Anterior cingulate cortex (tissue), 58 donors: Measurements from ENCODE around the gene ADAP1.
A peak's percentile ranks its signal among the peaks of the same experiment; 100 is the strongest.
"Not testable (repeated sequence)": the region's sequence is repeated elsewhere in the genome, so short reads cannot be mapped to it uniquely, and the experiment has no call there.

Experiments used
- DNase-seq, 58 donors: peaks; one replicate each; lab custom pipeline; 2025; lab: John Stamatoyannopoulos, UW

ADAP1 gene

DNA sequence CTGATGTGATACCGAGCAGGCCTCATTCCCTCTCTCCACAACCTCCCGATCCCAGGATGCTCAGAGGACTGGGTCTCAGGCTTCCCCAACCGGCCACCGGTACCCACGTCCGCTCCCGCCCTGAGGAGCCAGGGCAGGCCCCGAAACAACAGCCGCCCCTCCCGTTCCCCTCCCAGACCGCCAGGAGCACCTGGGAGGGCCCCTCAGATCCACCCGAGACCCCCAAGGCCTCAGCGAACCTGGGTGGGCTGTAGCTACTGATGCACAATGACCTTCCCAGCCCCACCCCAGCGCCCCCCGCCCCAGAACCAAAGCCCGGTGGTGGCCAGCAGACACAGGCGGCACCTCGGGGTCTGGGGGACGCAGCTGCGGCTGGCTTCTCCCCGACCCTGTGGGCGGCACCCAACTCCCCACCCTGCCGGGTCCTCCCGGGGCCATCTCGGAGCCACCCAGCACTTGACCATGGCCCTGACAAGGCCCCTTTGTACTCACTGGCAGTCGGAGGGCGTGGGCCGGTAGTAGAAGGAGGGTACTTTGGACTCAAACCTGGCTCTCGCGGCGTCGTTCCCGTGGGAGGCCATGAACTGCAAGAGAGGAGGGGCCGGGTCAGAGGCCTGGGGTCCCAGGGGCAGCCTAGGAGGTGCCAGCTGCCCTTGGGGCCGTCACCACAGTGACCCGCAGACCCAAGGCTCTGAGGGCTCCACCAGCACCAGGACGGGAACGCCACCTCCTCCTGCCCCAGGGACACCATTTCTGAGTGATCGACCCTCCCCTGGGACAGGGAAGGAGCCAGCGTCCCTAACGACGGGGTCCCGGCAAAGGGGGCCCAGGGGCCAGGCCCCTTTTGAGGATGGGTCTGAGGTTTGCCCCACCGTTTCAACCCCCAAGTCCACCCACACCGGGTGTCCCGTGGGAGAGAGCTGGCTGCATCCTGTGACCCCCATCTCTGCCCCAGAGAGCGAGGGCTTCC, 28.1 kb downstream of the ADAP1 start:
- peak in 29 of 58 donors; percentile 24 to 79 (median 52) for DNase-seq

DNA sequence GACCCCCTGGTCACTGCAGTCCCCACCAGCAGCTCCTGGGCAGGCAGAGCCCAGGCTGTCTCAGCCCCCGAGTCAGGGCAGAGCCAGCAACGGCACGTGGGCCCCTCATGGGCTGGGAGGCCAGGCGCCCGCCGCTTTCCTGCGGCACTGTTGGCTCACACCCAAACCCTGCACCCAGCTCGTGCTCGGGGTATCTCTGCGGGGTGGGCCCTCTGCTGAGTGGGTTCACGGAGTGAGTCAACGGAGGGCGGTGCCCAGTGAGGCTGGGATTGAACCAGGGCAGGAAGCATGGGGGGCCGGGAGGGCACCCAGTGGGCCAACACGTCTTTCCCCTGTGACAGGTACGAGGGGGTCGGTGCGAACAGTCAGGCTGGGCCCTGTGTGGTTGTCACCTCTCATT, 28.9 kb downstream of the ADAP1 start:
- peak in 11 of 58 donors; percentile 27 to 64 (median 44) for DNase-seq

DNA sequence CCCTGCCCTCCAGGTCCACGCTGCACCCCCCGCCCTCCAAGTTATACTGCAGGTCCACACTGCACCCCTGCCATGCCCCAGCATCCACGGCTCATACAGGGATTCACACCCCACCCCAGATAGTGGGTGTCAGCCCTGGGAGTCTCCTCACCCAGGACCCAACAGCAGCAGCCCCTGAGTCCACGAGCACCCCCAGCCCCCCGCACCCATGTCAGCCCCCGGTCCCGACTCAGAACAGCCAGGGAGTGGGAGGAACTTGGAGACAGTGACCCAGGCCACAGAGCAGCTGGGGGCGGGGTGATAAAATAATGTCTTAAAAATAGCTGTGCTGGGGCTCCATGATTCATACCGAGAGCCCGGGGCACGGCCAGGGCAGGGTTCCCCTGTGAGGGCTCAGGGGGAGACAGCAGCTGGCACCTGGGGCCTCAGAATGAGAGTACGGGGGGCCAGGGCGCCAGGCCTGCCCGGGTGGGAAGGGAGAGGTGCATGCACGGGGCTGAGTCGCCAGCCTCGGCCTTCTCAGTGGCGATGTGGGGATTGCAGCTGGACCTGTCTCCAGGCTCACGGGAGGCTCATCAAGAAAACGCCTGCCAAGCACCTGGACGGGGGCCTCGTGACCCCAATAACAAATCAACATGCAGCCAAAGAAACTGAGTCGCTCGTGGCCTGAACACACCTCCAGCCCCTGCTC, 29.8 kb downstream of the ADAP1 start:
- no peak for DNase-seq

DNA sequence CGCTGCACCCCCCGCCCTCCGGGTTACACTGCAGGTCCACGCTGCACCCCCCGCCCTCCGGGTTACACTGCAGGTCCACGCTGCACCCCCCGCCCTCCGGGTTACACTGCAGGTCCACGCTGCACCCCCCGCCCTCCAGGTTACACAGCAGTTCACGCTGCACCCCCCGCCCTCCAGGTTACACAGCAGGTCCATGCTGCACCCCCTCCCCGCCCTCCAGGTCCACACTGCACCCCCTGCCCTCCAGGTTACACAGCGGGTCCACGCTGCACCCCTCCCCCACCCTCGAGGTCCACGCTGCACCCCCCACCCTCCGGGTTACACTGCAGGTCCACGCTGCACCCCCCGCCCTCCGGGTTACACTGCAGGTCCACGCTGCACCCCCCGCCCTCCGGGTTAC, 30.4 kb downstream of the ADAP1 start:
- not testable (repeated sequence) for DNase-seq

DNA sequence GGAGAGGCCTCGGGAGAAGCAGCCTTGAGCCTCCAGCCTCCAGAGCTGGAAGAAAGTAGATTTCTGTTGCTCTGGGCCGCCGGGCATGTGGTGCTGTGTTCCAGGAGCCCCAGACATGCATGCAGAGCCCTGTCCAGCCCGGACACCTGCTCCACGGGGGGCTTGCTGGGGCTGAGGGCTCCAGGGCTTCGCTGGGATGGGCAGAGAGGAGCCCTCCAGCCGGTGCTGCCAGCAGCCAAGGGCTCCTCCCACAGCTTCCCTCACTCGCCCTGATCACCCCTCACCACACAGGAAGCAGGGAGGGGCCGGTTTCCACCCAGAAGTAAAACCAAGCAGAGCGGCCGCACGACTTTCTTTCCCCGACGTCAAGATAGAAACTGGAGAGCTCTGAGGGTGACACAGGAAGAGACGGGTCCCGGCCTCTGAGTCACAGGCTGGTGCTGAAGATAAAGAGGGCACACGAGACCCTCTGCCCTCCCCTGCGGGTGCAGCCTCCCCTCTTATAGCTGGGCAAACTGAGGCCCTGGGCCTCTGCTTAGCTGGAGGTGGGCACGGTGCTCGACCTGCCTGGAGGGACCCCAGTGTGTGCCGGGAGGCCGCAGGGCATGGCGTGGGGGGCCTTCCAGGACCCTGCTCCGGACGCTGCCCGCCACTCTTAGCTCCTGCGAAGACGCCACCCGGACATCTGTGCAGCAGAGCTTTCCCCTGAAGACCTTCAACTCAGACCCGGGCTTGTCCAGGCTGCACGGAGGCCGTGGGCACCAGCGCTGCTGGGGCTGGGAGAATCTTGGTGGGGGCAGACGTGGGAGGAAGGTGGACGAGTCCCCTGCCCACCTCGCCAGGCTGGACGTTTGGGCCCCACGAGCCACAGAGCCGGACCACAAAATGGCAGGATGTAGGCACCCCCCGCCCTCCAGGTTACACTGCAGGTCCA, 31.1 kb downstream of the ADAP1 start:
- peak in 5 of 58 donors; percentile 20 to 46 (median 27) for DNase-seq

DNA sequence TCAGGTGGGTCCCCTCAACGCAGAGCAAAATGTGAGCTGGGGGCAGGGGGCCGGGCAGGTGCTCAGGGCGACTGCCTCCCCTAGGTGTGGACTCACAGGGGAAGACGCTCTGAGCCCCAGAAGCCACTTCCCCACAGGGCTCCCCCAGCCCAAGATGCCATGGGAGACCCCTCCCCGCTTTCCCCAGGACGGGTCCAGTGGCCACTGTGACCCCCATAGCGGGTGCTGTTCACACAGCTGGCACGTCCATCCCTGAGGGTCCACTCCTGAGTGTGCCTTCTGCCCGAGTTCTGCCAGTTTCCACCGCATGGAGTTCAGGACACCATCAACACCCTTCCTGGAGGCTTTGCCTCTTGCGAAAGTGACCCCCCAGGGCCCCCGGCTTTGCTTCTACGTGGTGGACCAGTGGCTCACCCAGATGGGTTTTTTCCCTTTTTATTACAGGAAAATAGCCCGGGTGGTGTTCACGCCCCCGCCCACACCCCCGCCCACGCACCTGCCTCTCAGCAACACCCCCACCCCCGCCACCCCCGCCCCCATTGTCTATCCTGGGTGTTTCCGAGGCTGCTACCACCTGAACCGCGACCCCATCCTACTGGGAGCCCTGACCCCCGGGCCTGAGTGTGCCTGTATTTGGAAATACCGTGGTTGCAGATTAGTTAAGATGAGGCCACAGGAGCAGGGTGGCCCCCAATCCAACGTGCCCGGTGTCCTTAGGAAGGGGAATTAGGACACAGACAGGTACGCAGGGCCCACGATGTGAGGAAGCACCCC, 32.0 kb downstream of the ADAP1 start:
- DNase-seq: no peak

DNA sequence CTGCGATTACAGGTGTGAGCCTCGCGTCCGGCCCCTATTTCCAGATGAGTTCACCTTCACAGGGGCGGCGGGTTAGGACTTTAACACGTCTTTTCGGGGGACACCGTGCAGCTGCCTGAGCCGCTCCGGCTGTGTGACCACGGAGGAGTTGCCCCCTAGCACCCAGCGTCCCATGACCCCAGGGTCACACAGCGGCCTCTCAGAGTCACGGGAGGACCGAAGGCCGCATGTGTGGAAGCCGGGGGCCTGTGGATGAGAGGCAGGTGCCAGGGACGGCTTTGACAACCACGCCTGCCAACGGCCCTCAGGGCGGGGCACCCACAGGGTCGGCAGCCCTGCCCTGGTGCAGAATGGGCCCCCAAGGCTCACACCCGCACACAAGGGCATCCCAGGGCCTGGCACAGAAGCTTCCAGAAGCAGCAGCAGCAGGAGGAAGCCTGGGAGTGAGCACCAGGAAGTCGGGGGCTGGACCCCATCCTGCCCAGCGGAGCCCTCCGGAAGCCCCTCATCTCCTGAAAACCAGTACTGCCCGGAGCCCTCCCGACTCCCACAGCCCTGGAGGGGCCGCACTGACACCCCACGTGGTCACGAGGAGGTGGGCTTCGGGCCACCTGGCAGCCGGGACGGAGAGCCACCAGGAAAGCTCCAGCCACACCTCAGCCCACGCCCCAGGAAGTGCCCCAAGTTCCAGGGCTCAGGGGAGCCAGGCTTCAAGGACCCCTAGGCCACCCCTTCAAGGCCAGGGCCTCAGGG, 32.7 kb downstream of the ADAP1 start:
- DNase-seq: no peak

DNA sequence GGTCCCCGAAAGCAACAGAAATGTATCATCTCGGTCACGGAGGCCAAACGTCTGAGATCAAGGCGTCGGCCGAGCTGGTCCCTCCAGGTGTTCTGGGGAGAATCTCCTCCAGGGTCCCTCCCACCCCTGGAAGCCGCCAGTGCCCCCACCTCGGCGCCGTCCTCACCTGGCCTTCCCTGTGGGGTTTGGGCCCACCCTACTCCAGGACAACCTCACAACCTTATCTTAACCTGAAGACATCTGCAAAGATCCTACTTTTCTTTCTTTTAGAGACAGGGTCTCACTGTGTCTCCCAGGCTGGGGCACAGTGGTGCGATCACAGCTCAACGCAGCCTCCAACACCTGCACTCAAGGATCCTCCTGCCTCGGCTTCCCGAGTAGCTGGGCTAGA, 33.4 kb downstream of the ADAP1 start:
- no peak for DNase-seq

DNA sequence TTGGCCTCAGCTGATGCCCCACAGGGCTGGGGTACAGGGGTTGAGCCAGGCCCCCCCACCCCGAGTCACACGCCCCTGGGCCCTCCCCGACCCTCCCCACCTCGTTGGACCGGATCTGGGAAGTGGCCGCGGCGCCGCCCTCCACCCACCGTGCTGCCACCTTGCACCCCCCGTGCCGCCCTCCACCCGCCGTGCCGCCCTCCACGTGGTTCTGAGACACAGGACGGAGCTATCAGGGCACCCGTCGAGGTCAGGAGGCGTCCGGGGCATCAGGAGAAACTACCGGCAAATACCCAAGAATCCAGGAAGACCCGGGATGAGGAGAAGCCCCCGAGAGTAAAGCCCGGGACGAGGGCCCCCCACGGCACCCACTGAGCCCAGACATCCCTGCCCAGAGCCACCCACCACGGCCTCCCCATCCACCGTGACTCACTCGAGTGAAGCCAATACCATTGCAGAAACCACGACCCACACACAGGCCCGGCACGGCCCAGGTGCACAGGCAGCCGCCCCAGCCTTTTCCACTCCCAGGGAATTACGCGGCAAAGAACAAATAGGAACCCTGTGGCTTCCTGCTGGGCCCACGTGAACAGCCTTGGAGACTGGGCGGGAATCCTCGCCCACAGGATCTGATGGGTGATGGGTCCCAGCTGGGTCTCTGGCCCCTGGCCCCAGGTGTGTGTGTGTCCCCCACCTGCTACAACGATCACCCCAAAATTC, 34.0 kb downstream of the ADAP1 start:
- DNase-seq: peak in 2 of 58 donors; percentile 41 to 43

DNA sequence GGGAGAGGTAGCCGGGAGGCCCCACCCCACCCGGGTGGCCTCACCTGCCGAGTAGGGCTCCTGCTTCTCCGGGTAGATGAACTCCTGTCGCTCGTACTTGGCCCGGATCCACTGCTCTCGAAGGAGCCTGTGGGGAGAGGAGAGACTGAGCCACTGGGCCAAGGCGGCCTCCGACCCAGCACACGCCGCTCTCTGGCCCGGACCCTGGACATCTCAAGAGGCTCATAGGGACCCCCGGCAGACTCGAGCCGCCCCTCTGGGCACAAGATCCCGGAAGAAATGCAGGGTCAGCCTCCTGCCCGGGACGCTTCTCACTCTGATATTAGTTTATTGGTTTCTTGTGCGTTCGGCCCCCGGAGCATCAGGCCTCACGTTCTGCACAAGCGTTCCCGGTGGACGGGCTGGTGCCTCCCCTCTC, 34.5 kb downstream of the ADAP1 start:
- peak in 1 of 58 donors; percentile 35 for DNase-seq

DNA sequence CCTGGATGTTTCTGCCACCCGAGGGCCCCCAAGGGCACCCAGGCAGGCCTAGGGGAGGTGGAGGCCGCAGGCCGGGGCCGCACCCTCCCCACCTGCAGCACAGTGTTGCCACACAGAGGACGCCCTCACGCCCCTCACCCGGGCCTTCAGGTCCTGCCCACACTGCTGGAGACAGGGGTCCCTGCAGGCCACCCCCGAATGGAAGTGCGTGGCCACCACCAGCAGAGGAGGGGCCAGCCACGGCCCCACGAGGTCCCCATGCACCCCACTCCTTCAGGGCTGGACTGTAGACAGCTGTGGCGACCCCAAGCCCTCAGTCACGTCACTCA, 35.4 kb downstream of the ADAP1 start:
- no peak for DNase-seq

DNA sequence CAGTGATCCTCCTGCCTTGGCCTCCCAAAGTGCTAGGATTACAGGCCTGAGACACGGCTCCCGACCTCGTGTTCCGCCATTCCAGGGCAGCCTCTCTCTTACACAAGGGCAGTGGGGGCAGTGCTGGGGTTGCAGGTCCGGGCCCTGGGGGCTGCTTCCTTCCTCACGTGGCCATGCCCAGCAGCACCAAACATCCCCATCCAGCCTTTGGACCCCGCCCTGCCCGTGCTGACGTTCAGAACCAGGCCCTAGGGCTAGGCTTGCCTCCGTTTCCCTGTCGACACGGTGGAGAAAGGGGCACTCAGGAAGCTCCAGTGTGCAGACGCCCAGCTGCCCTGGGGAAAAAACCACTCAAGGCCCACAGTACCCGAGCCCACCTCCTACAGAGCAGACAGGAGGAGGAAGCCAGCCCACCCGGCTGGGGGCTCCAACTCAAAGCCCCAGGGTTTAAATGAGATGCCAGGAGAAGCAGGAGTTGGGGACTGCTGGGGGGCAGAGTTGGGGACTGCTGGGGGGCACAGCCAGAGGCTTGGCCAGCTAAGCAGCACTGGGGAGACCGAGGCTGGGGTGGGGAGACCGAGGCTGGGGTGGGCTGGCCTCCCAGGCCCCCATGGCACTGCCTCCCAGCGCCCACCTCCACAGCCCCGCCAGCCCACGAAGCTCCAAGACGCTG, 35.9 kb downstream of the ADAP1 start:
- DNase-seq: no peak

DNA sequence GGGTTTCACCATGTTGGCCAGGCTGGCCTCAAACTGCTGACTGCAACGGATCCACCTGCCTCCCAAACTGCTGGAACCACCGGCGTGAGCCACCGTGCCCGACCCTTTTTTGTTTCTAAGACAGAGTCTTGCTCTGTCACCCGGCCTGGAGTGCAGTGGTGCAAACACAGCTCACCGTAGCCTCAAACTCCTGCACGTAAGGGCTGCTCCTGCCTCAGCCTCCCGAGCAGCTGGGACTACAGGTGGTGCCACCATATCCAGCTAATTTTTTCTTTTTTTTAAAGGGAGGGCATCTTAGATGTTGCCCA, 36.4 kb downstream of the ADAP1 start:
- DNase-seq: no peak

DNA sequence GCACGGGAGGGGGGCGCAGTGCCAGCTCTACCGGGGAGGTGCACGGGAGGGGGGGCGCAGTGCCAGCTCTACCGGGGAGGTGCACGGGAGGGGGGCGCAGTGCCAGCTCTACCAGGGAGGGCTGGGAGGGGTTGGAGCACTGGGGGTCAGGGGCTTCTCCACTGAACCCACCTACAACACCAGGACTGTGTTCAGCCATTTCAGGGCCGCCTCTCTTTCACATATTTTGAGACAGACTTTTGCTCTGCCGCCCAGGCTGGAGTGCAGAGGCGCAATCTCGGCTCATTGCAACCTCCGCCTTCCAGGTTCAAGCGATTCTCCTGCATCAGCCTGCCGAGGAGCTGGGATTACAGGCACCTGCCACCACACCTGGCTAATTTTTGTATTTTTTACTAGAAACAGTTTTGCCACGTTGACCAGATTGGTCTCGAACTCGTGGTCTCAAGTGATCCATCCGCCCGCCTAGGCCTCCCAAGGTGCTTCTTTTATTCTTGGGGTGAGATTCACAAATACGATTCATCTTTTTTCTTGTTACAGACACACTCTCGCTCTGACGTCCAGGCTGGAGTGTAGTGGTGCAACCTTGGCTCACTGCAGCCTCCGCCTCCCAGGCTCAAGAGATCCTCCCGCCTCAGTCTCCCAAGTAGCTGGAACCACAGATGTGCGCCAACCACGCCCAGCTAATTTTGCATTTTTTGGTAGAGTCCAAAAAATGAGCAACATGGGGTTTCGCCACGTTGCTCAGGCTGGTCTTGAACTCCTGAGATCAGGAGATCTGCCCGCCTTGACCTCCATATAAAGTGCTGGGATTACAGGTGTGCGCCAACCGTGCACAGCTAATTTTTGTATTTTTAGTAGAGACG, 37.0 kb downstream of the ADAP1 start:
- no peak for DNase-seq

DNA sequence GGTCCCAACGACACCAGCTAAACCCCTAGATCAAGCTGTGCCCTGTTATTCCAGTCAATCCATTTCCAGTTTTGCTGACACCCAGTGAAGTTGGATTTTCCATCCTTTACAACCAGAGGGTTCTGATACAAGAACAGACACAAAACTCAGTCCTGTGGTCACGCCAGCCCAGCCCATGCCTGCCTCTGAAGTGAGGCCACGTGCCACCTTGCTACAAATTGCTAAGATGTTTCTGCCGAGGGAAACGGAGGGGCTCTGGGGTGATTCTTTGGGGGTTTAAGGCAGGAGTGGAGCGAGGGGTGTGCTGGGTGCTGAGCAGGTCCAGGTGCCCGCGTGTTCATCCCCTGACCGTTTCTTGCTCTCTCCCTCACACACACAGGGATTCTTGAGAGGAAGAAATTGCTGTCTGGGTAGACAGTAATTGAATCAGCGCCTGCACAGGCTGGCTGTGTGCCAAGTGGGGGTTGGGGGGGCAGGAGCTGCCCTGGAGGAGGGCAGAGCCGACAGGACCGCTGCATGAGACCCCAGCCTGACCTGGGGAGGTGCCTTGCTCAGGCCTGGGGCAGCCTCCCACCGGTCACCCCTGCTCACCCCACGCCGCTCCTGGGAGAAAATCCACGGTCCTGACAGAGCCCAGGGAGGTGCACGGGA, 38.1 kb downstream of the ADAP1 start:
- peak in 2 of 58 donors; percentile 27 to 48 for DNase-seq
